ENCODE results near the gene HOXA11.
A peak's percentile ranks its signal among the peaks of the same experiment; 100 is the strongest.

Gene HOXA11

GRCh38 chr7:27146491-27147198 is 38.4 kb downstream of the HOXA11 start:
- no peak for DNase-seq (ENCODE audit: low read depth in 2 of 2)
- H3K4me3 ChIP-seq (replicated peaks in 1 of 2; ENCODE audit: low read depth in 2 of 2, low read length in 2 of 2): no peak overlapping the region
- no peak for TF ChIP-seq CTCF (IDR thresholded peaks at IDR 0.05; ENCODE audit: low read depth, low read length)

GRCh38 chr7:27145914-27146412 is 39.1 kb downstream of the HOXA11 start:
- H3K4me3 ChIP-seq (replicated peaks in 1 of 2; ENCODE audit: low read depth in 2 of 2, low read length in 2 of 2): no peak overlapping the region
- DNase-seq (ENCODE audit: low read depth in 2 of 2): no peak
- TF ChIP-seq CTCF (IDR thresholded peaks at IDR 0.05; ENCODE audit: low read depth, low read length): no peak

- no peak for DNase-seq (ENCODE audit: low read depth in 2 of 2)
- TF ChIP-seq CTCF (IDR thresholded peaks at IDR 0.05; ENCODE audit: low read depth, low read length): no peak
- H3K4me3 ChIP-seq (replicated peaks in 1 of 2; ENCODE audit: low read depth in 2 of 2, low read length in 2 of 2): no peak overlapping the region
These were observed 39.7 kb downstream of the HOXA11 start for GRCh38 chr7:27145165-27145913.

- DNase-seq (ENCODE audit: low read depth in 2 of 2): no peak
- no peak overlapping the region for H3K4me3 ChIP-seq (replicated peaks in 1 of 2; ENCODE audit: low read depth in 2 of 2, low read length in 2 of 2)
- TF ChIP-seq CTCF (IDR thresholded peaks at IDR 0.05; ENCODE audit: low read depth, low read length): no peak
These were observed 40.3 kb downstream of the HOXA11 start for GRCh38 chr7:27144781-27145164.

- DNase-seq (ENCODE audit: low read depth in 2 of 2): no peak
- H3K4me3 ChIP-seq (replicated peaks in 1 of 2; ENCODE audit: low read depth in 2 of 2, low read length in 2 of 2): no peak overlapping the region
- TF ChIP-seq CTCF (IDR thresholded peaks at IDR 0.05; ENCODE audit: low read depth, low read length): no peak
These were observed 40.9 kb downstream of the HOXA11 start for GRCh38 chr7:27143950-27144780.

GRCh38 chr7:27143023-27143949 is 41.7 kb downstream of the HOXA11 start, which contains the start of gene HOXA5:
TSS of gene HOXA5 (minus strand) at chr7:27143681. CDS start at chr7:27143607, 74 bp downstream.
- H3K4me3 ChIP-seq (replicated peaks in 1 of 2; ENCODE audit: low read depth in 2 of 2, low read length in 2 of 2): peak within 1 kb of the TSS; percentile 21 to 36
- peak; percentile 21 for TF ChIP-seq CTCF (IDR thresholded peaks at IDR 0.05; ENCODE audit: low read depth, low read length)

More at GRCh38 chr7:27143023-27143949, 41.7 kb downstream of the HOXA11 start, which contains the start of gene HOXA5:
- DNase-seq (ENCODE audit: low read depth in 2 of 2): peak; percentile 62 to 73

Data from cardiac fibroblast (primary cell).